ENCODE data around the gene HSH2D.
A peak's percentile ranks its signal among the peaks of the same experiment; 100 is the strongest.
"Not testable (repeated sequence)": the region's sequence is repeated elsewhere in the genome, so short reads cannot be mapped to it uniquely, and the experiment has no call there.

HSH2D gene

DNA sequence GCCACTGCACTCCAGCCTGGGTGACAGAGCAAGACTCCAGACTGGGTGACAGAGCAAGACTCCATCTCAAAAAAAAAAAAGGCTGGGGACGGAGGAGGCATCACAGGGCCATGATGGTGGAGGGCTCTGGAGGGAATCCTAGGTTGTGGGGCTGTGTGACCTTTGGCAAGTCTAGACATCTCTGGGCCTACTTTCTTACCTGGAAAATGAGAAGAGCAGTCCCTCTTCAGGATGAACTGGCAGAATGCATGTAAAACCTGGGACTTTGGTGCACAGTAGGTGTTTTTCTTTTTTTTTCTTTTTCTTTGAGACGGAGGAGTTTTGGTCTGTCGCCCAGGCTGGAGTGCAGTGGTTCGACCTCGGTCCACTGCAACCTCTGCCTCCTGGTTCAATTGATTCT lies 16.2 kb downstream of the HSH2D start:
- no peak overlapping the region for H3K4me3 ChIP-seq (ENCODE audit: low read length)
- TF ChIP-seq ZNF274 (IDR thresholded peaks at IDR 0.05; ENCODE audit: low read depth, low read length) = no peak

DNA sequence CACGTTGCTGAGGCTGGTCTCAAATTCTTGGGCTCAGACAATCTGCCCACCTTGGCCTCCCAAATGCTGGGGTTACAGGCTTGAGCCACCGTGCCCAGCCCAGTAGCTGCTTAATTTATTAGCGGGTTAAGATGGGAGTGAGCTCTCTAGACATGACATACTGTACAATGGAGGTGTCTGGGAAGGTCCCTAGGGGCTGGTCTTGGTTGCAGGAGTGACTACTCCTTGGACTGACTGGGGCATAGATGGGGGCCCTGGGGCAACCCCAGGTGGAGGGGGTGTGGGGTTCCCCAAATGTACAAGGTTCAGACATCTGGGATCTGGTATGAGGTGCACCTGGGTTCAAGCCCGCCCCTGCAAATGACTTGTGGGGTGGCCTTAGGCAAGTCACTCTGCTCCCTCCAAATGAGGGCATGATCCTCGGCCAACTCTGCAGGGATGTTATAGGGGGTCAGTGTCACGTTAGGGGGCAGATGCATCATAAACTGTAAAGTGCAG lies 17.0 kb downstream of the HSH2D start:
- no peak for TF ChIP-seq ZNF274 (IDR thresholded peaks at IDR 0.05; ENCODE audit: low read depth, low read length)
- no peak overlapping the region for H3K4me3 ChIP-seq (ENCODE audit: low read length)

DNA sequence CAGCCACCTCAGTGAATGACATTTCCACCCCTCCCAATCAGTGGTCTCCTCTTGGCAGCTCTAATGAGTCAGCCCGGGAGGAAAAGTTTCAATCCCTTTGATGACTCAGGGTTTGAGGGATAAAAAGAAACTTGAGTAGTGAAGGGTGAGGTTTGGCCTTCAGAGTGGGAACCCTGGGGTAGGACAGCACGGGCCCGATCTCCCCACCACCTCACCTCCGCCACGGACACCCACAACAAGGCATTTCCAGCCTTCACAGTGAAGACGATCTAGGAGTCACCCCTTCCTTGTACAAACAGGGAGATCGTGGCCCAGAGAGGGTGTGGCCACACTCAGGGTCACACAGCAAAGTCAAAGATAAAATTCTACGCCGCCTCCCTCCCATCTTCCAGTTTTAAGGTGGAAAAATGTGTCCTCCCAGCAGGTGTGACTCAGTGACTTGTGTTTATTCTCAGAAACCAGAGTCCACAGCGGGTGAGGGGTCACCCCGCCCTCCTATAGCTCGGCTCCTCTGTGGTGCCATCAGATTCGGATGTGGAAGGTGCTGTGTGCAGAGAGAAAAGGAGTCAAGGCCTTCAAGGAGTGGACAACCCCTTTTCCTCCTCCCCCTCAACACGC lies 17.6 kb downstream of the HSH2D start:
- H3K4me3 ChIP-seq (ENCODE audit: low read length) = no peak overlapping the region
- TF ChIP-seq ZNF274 (IDR thresholded peaks at IDR 0.05; ENCODE audit: low read depth, low read length) = no peak

DNA sequence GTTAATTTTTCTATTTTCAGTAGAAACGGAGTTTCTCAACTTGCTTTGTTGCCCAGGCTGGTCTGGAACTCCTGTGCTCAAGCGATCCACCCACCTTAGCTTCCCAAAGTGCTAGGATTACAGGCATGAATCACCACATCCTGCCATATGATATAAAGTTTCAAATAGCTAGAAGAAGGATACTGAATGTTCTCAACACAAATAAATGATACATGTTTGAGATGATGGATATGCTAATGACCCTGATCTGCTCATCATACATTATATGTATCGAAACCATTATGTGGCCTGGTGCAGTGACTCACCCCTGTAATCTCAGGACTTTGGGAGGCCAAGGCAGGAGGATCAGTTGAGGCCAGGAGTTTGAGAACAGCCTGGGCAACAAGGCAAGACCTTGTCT lies 18.4 kb downstream of the HSH2D start:
- no peak for TF ChIP-seq ZNF274 (IDR thresholded peaks at IDR 0.05; ENCODE audit: low read depth, low read length)
- no peak overlapping the region for H3K4me3 ChIP-seq (ENCODE audit: low read length)

DNA sequence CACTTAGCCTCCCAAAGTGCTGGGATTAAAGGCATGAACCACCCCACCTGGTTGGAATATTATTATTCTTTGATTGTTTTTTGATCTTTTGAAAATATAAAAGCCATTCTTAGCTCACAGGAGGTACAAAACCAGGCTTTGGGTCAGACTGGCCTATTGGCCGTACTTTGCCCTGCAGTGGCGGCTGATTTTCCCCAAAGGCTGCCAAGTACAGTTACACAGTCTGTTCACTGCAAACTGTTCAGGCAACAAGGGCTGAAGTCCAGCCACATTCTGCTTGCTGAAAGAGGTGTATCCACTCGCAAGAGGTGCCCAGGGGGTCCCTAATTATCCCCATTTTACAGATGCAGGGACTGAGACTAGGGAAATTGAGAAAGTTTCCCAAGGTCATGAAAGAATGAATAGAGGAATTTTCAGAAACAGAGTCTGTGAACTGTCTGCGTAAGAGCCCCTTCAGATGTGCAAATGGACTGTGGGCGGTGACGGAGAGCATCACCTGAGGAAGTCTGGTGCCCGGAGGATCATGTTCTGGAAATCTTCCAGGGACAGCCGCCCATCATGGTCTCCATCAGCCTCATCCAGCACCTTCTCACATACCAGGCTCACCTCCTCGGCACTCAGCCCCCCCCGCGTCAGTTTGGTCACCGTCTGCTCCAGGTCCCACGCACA lies 20.9 kb downstream of the HSH2D start:
- H3K4me3 ChIP-seq (ENCODE audit: low read length) = no peak overlapping the region
- TF ChIP-seq ZNF274 (IDR thresholded peaks at IDR 0.05; ENCODE audit: low read depth, low read length) = no peak

DNA sequence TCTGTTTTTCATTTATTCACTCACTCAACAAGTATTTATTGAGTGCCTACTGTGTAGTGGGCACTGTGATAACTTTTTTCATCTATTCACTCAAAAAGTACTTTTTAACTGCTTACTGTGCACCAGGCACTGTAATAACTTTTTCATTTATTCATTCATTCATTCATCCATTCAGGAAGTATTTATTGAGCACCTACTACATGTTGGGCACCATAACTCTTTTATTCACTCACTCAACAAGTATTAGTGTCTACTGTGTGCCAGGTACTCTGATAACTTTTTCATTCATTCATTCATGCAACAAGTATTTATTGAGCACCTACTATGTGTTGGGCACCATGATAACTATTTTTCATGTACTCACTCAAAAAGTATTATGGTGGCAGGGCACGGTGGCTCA lies 22.9 kb downstream of the HSH2D start:
- H3K4me3 ChIP-seq (ENCODE audit: low read length) = no peak overlapping the region
- no peak for TF ChIP-seq ZNF274 (IDR thresholded peaks at IDR 0.05; ENCODE audit: low read depth, low read length)

DNA sequence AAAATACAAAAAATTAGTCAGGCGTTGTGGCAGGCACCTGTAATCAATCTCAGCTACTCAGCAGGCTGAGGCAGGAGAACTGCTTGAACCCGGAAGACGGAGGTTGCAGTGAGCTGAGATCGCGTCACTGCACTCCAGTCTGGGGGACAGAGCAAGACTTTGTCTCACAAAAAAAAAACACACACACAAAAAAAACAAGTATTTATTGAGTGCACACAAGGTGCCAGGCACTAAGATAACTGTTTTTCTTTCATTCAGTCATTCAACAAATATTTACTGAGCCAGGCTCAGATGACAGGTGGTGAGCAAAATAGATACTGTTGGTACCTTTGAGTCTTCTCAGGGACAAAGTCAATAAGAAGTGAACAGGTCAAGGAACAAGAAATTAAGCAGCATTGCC lies 23.6 kb downstream of the HSH2D start:
- TF ChIP-seq ZNF274 (IDR thresholded peaks at IDR 0.05; ENCODE audit: low read depth, low read length) = no peak
- no peak overlapping the region for H3K4me3 ChIP-seq (ENCODE audit: low read length)

DNA sequence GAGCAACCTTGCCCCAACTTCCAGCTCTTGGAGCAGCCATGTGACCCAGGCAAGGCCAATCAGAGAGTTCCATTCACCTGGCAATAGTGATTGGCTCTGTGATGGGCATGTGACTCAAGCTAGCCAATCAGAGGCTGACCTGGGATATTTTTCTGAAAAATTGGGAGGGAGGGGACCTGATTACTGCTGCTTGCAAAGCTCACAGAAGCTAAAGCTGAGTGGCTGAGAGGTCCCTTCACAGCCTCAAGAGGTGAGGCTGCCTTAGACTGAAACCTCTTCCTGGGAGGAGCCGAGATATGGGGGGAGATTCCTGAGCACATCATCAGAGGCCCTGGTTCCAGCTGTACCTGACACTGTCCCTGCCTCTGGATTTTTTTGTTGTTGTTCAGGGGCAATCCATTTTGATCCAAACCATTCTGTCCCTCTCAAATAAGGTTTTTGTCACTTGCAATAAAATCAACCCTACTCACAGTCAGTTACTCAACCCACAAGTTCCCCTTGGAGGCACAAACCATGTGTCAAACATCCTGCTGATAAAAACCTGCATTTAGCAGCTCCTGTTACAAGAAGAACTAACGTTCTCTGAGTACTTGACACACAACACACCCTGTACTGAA lies 25.1 kb downstream of the HSH2D start:
- no peak for TF ChIP-seq ZNF274 (IDR thresholded peaks at IDR 0.05; ENCODE audit: low read depth, low read length)

DNA sequence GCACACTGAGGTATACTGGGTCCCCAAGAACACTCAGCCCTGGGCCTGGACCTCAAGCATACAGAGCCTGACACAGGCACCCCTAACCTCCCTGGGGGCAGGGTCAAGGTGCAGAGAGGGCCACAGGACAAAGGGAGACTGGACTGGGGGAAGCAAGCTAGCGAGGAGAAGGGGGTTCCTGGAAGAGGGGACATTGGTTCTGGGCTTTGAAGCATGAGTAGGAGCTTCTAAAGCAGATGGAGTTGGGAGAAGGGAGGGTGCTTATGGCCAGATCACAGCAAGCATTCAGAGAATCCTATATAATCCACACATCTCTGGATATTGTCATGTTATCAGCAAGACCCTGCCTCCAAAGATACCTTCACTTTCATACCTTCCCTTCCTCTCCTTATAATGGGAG lies 26.6 kb downstream of the HSH2D start:
- TF ChIP-seq ZNF274 (IDR thresholded peaks at IDR 0.05; ENCODE audit: low read depth, low read length) = no peak
- H3K4me3 ChIP-seq (ENCODE audit: low read length) = no peak overlapping the region

More for the DNA sequence above, 25.1 kb downstream of the HSH2D start:
- H3K4me3 ChIP-seq (ENCODE audit: low read length) = no peak overlapping the region

DNA sequence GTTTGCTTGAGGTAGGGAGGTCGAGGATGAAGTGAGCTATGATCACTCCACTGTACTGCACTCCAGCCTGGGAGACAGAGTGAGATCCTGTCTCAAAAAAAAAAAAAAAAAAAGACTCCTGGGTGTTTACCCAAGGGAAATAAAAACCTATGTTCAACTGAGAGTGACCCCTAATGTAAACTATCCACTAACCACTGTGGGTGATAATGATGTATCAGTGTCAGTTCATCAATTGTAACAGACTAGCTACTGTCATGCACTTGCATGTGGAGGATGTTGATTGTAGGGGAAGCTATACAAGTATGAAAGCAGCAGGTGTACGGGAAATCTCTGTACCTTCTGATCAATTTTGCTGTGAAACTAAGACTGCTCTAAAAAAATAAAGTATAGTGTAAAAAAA lies 32.5 kb downstream of the HSH2D start:
- no peak for TF ChIP-seq ZNF274 (IDR thresholded peaks at IDR 0.05; ENCODE audit: low read depth, low read length)
- H3K4me3 ChIP-seq (ENCODE audit: low read length) = no peak overlapping the region

DNA sequence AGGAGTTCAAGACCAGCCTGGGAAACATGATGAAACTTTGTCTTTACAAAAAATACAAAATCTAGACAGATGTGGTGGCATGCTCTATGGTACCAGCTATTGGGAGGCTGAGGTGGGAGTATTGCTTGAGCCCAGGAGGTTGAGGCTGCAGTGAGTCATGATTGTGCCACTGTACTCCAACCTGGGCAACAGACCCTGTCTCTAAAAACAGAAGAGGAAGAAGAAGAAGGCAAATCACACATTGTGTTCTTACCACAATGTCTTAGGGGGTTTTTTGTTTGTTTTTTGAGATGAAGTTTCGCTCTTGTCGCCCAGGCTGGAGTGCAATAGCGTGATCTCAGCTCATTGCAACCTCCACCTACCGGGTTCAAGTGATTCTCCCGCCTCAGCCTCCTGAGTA lies 35.4 kb downstream of the HSH2D start:
- H3K4me3 ChIP-seq (ENCODE audit: low read length) = not testable (repeated sequence)

DNA sequence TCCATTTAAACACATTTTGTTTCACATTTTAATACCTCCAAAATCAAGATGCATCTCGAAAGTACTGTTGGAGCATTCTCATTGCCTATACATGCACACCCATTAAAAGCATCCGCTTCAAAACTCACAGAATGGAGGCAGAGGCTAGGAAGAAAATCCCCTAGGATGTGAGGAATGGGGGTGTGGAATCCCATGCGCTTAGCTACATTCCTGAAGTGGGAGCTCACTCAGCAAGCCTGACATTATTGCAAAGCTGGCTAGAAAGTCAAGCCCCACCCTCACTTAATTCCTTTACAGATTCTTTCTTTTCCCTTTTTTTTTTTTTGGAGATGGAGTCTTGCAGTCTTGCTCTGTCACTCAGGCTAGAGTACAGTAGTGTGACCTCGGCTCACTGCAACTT lies 37.1 kb downstream of the HSH2D start:
- no peak for TF ChIP-seq ZNF274 (IDR thresholded peaks at IDR 0.05; ENCODE audit: low read depth, low read length)
- no peak overlapping the region for H3K4me3 ChIP-seq (ENCODE audit: low read length)

DNA sequence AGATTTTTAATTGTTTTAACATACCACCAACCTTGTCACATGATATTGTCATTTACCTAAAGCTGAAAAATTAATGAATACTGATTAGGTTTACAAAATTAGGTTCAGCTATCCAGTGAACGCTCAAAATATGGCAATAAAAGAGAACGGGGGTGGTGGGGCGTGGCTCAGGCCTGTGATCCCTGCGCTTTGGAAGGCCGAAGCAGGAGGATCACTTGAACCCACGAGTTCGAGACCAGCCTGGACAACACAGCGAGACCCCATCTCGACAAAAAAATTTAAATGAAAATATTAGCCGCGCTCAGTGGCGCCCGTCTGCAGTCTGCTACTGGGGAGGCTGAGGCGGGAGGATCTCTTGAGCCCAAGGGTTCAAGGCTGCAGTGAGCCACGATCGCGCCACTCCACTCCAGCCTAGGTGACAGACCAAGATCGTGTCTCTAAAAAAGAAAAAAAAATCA lies 41.2 kb downstream of the HSH2D start:
- no peak for TF ChIP-seq ZNF274 (IDR thresholded peaks at IDR 0.05; ENCODE audit: low read depth, low read length)
- H3K4me3 ChIP-seq (ENCODE audit: low read length) = peak overlapping the region; percentile 50; the same call in 1 of the 2 replicates

DNA sequence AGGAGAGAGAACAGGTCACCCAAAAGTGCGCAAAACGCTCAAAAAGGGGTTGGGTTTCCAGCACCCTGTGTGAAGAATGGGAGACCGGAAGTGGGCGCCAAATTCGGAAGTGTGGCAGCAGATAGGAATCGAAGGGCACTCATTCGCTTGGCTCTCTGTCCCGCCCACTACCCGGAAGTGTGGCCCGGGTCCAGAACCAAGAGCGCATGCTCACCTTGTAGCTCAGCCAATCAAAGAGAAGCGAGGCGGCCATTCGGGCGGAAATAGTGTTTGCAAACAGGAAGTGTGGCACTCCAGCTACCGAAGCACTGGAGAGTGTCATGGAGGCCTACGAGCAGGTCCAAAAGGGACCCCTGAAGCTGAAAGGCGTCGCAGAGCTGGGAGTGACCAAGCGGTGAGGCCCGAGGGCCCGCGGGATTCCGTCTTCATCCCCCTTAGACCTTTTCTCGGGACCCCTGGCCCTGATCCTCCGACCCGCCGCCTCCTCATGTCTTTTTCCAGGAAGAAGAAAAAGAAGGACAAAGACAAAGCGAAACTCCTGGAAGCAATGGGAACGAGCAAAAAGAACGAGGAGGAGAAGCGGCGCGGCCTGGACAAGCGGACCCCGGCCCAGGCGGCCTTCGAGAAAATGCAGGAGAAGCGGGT lies 41.8 kb downstream of the HSH2D start, which contains the start of gene FAM32A:
Gene FAM32A (plus strand): TSS at position 288 of the 645 bp plus-strand sequence. CDS start 33 bp downstream, at position 321.
- TF ChIP-seq ZNF274 (IDR thresholded peaks at IDR 0.05; ENCODE audit: low read depth, low read length) = no peak
- peak within 1 kb of the TSS; percentile 87 for H3K4me3 ChIP-seq (ENCODE audit: low read length)

DNA sequence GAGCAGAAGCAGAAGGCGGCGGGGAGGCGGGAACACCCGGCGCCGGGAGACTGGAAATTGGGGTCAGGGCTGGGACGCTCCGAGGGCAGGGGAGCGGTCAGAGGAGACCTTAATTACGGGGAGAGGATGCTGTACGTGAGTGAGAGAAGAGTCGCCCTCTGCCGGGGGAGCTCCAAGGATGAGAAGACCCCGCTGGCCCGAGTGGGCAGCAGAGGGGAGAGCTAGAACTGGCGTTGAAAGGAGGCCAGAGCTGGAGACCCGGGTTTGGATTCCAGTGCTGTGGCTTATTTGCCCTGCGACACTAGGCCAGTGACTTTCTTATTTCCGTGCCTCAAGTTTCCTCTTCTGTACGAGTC lies 42.3 kb downstream of the HSH2D start:
- peak overlapping the region; percentile 87 for H3K4me3 ChIP-seq (ENCODE audit: low read length)
- TF ChIP-seq ZNF274 (IDR thresholded peaks at IDR 0.05; ENCODE audit: low read depth, low read length) = no peak

All from GM08714 (cell line).